Testis (tissue), 3 donors: ENCODE data around the gene TSTD1. TPM values are rescaled to one million over a fixed set of nuclear protein-coding genes. Genes with fewer than 3 reads are reported as not detected.
"Not testable (repeated sequence)": the region's sequence is repeated elsewhere in the genome, so short reads cannot be mapped to it uniquely, and the experiment has no call there.

Source experiments
- DNase-seq: peaks from one replicate; pipeline ENCODE4 v3.0.0-alpha.2; 2019
- H3K27ac ChIP-seq, 2 donors: fragments of 200-600 bp; sonication (generic); one replicate each; pipeline ENCODE4 v1.5.1; 2019
- H3K27me3 ChIP-seq: fragments of 200-600 bp; sonication (generic); one replicate; pipeline ENCODE4 v1.5.1; 2019
- H3K36me3 ChIP-seq: fragments of 200-600 bp; sonication (generic); one replicate; pipeline ENCODE4 v1.5.1; 2017; ENCODE audit warnings: low read depth; ENCODE audit errors: missing control alignments
- H3K4me1 ChIP-seq: fragments of 200-600 bp; sonication (generic); one replicate; pipeline ENCODE4 v1.5.1; 2019
- H3K4me3 ChIP-seq, 2 donors: fragments of 200-600 bp; sonication (generic); one replicate each; pipeline ENCODE4 v1.5.1; 2017 to 2019
- H3K9me3 ChIP-seq: fragments of 200-600 bp; sonication (generic); one replicate; pipeline ENCODE4 v1.5.1; 2017
- CTCF ChIP-seq, 3 experiments: fragments of 450-650 bp in 2 of 3; fragments of 200-600 bp in 1 of 3; sonication (generic) in 1 of 3; IDR thresholded peaks; one replicate each; pipeline ENCODE4 v1.5.1; 2016 to 2019; ENCODE audit warnings: antibody characterized with exemption in 3 of 3, mild to moderate bottlenecking in 2 of 3, moderate library complexity in 1 of 3
- POLR2A ChIP-seq: fragments of 450-650 bp; IDR thresholded peaks from one replicate; pipeline ENCODE4 v1.6.1; 2017; ENCODE audit warnings: antibody characterized with exemption, mild to moderate bottlenecking, moderate library complexity
- WGBS, 2 donors: methylation state at CpG; one replicate each; pipeline ENCODE4 v1.1.5; 2018; 5-methylcytosine and 5-hydroxymethylcytosine counted together
- intact Hi-C: fragments of 100-400 bp; cut with DNase I; formaldehyde crosslinking; loops from one replicate; pipeline ENCODE4 v1.15.1; 2023; ENCODE audit warnings: low total_unique reads
- polyA plus RNA-seq: library from polyadenylated mRNA; stranded (reverse); fragments of 350-450 nt; fragmentation: Illumina TruSeq; extraction: RNeasy Lipid Tissue Mini Kit (QIAGEN cat#74804); gene quantifications from one replicate; pipeline ENCODE4 v1.2.3, GENCODE V29; 2014; ENCODE audit warnings: low read depth, low replicate concordance; ENCODE audit not compliant: insufficient read depth
- total RNA-seq, 2 donors: library from RNA; depleted of rRNA; stranded (reverse); fragments of >200 nt; gene quantifications; one replicate each; pipeline ENCODE4 v1.2.3, GENCODE V29; 2016

TSTD1 gene
- total and polyA plus RNA-seq, 3 donors from 2014 or later: 52.2 to 103 (median 100) TPM

- Histone ChIP-seq H3K9me3 (no peaks in the 10 kb centered on the region), H3K4me3 (no peak overlapping the region), H3K36me3 (no peaks in the 10 kb centered on the region), H3K27me3 (no peaks in the 10 kb centered on the region), H3K27ac (no peak overlapping the region), H3K4me1 (peaks cover 5% of the 10 kb centered on the region)
- TF ChIP-seq CTCF (IDR thresholded peaks at IDR 0.05) (no peak), POLR2A (no peak)
- intact Hi-C loops: no loop called here
- 89 to 93% methylated on average over 5 of the region's 5 CpGs for WGBS, 2 donors
- DNase-seq: no peak
Measured at GRCh38 chr1:161017756-161018630, 20.8 kb downstream of the TSTD1 start.

GRCh38 chr1:161017181-161017580, 21.6 kb downstream of the TSTD1 start:
- intact Hi-C loops, H3K36me3 ChIP-seq, H3K27me3 ChIP-seq, H3K27ac ChIP-seq, H3K4me1 ChIP-seq, H3K9me3 ChIP-seq, H3K4me3 ChIP-seq, DNase-seq: not testable (repeated sequence)
- 73 to 87% methylated on average over 6 of the region's 7 CpGs for WGBS, 2 donors

- H3K36me3 ChIP-seq, H3K9me3 ChIP-seq, H3K4me1 ChIP-seq, DNase-seq, H3K27ac ChIP-seq, H3K4me3 ChIP-seq, intact Hi-C loops, H3K27me3 ChIP-seq: not testable (repeated sequence)
- WGBS, 2 donors: 44 to 73% methylated on average over 1 of the region's 1 CpG
Measured at GRCh38 chr1:161016683-161017082, 22.1 kb downstream of the TSTD1 start.

- Histone ChIP-seq H3K4me1 (peaks cover 5% of the 10 kb centered on the region), H3K36me3 (no peaks in the 10 kb centered on the region), H3K27ac (peak overlapping the region; percentile 53 to 78), H3K27me3 (no peaks in the 10 kb centered on the region), H3K9me3 (no peaks in the 10 kb centered on the region), H3K4me3 (no peak overlapping the region)
- WGBS, 2 donors: 60 to 65% methylated on average over 15 of the region's 15 CpGs
- peak; percentile 79 for DNase-seq
- intact Hi-C loops: no loop called here
- TF ChIP-seq CTCF (IDR thresholded peaks at IDR 0.05) (no peak), POLR2A (no peak)
Measured at GRCh38 chr1:161013488-161014230, 25.1 kb downstream of the TSTD1 start.

GRCh38 chr1:161013131-161013487, 25.7 kb downstream of the TSTD1 start:
- DNase-seq: no peak
- Histone ChIP-seq H3K27ac (peak overlapping the region; percentile 53 to 78), H3K27me3 (no peaks in the 10 kb centered on the region), H3K36me3 (no peaks in the 10 kb centered on the region), H3K9me3 (no peaks in the 10 kb centered on the region), H3K4me1 (peaks cover 5% of the 10 kb centered on the region), H3K4me3 (no peak overlapping the region)
- intact Hi-C loops: no loop called here
- TF ChIP-seq CTCF (IDR thresholded peaks at IDR 0.05): no peak
- no peak for TF ChIP-seq POLR2A
